GM11168 (cell line): ENCODE data around the gene IL17RD.

Experiments
- in situ Hi-C: fragments of 300-500 bp; cut with MboI; formaldehyde crosslinking; loops from one replicate; pipeline ENCODE4 v1.12.0; 2022; ENCODE audit warnings: low sequenced_read_pairs; ENCODE audit not compliant: unreplicated experiment

Gene IL17RD

GRCh38 chr3:57160076-57160764 lies 4.9 kb downstream of the IL17RD start:
- in situ Hi-C loops, result no loop called here

GRCh38 chr3:57158813-57159738 lies 6.1 kb downstream of the IL17RD start:
- in situ Hi-C loops, result no loop called here

- in situ Hi-C loops, result no loop called here
Measured at GRCh38 chr3:57158325-57158724, 6.8 kb downstream of the IL17RD start.

- in situ Hi-C loops, result no loop called here
Measured at GRCh38 chr3:57157545-57157944, 7.6 kb downstream of the IL17RD start.

- in situ Hi-C loops, result no loop called here
Measured at GRCh38 chr3:57155310-57155643, 9.9 kb downstream of the IL17RD start.

DNA sequence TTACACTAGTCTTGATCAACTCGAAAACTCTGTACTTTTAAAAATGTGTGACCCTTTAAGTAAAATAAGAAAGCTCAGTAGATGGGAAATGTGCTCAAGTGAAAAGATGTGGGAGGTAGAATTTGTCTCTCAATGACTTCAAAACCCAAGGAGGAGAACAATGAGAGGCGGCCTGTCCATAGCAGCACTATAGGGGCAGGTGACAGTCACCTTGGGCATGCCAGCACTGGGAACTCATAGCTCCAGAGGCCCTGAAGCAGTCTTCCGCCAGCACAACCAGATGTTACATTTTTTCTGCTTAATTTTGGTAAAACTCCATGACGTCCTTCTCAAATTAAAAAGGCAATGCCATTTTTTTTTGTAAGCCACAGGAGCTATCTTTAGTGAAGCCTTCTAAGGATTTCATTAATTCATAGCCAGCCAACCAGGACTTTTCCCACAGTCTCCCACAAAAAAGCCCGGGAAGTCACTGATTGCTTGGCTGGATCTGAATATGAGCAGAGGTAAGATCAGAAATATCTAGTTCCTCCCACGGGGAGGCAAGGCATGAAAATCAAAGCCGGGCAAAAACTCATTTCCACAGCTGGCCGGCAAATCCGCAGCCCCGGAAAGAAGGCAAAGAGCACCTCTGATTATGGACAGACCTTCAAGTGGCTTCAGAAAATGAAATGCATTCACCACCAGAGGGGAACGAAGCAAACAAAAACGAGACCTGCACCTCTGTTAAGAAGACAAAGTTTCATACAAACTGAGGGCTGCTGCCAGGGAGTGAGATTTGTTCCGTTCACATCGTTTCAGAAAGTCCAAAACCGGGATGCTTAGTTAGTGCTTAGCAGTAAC lies 10.5 kb downstream of the IL17RD start:
- in situ Hi-C loops, result no loop called here

- in situ Hi-C loops, result no loop called here
Measured at GRCh38 chr3:57152151-57153143, 12.7 kb downstream of the IL17RD start.

DNA sequence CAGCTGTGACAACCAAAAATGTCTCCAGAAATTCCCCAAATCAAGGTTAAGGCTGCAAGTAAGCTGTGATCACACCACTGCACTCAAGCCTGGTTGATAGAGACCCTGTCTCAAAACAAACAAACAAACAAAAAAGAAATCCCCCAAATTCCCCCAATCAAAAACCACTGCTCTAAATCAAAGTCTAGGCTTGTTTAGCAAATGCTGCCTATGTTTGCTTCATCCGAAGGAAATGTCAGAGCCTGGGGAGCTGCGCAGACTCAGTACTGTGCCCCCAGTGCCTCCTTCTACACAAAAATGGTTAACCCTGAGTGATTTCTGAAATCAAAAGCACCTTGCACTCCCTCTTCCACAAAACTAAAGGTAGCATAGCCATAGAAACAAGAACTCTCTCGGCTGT lies 13.4 kb downstream of the IL17RD start:
- in situ Hi-C loops, result no loop called here

- in situ Hi-C loops, result no loop called here
Measured at GRCh38 chr3:57151021-57151449, 14.1 kb downstream of the IL17RD start.

- in situ Hi-C loops, result no loop called here
Measured at GRCh38 chr3:57150113-57150581, 15.0 kb downstream of the IL17RD start.

DNA sequence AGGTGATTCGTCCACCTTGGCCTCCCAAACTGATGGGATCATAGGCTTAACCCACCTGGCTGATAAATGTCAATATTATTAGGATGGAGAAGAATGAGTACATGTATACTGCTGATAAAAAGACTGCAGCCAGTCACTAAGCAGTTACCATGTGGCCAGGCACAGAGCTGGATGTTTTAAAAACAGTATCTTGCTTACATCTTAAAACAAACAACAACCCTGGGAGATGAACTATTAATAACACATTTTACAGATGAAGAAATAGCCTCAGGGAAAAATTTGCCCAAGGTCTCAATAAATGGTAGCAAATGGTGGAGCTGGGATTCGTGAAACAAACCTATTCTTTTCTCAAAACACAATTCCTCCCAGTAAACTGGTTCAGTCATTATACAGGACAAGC lies 18.1 kb downstream of the IL17RD start:
- in situ Hi-C loops, result no loop called here

DNA sequence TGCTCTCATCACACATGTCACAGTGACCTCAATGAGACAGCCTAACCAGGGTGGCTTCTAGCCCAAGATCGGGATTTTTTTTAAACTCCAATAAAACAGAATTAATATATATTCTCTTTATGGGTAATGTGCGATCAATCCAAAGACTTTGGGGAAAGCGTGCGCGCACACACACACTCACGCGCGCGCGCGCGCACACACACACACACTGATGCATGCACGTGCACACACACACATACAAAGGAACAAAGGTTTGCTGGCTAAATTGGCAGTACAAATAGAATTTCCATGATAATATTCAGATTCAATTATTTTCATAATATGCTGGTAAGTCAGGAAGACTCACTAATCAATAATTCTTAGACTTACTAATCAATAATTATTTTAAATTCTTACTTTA lies 19.3 kb downstream of the IL17RD start:
- in situ Hi-C loops, result no loop called here

- in situ Hi-C loops, result no loop called here
Measured at GRCh38 chr3:57144952-57145351, 20.2 kb downstream of the IL17RD start.

DNA sequence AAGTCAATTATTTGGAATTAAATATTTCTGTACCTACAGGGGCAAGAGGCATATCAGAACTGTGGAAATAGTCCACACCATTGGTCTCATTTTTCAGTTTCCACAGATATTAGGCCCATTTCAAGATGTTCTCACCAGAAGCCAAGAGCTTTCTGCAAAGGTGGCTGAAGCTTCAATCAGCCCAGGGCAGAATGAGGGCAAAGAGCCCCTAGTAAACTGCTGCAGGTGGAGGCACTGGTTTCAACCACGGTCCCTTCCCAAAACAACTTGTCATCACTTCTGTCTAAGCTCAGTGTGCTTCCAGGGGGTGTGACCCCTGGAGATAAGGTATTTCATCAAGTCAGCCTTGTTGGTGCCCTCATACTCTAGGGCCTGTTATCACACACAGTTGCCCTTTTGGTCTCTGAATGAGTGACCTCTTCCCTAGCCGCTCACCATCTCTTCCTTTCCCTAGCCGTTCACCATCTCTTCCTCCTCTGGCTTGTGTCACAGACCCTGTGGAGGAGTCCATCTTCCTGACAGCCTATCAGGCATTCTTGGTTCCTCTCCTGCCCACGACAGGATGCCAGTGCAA lies 21.2 kb downstream of the IL17RD start:
- in situ Hi-C loops, result no loop called here

DNA sequence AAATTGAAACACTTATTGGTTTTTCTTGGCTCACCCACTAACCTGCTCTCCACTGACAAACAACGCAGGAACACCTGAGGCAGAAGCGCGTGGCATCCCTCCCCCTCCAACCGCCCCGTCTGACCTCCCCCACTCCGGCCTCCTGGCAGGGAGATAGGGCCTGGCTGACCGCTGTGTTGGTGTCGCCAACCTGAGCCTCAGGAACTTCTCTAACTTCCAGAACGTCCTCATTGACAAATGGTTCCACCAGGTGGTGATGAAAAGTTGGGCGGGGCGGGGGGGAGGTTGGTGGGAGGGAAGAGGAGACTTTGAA lies 22.8 kb downstream of the IL17RD start:
- in situ Hi-C loops, result no loop called here

- in situ Hi-C loops, result no loop called here
Measured at GRCh38 chr3:57141719-57142410, 23.3 kb downstream of the IL17RD start.

GRCh38 chr3:57140894-57141293 lies 24.3 kb downstream of the IL17RD start:
- in situ Hi-C loops, result no loop called here

DNA sequence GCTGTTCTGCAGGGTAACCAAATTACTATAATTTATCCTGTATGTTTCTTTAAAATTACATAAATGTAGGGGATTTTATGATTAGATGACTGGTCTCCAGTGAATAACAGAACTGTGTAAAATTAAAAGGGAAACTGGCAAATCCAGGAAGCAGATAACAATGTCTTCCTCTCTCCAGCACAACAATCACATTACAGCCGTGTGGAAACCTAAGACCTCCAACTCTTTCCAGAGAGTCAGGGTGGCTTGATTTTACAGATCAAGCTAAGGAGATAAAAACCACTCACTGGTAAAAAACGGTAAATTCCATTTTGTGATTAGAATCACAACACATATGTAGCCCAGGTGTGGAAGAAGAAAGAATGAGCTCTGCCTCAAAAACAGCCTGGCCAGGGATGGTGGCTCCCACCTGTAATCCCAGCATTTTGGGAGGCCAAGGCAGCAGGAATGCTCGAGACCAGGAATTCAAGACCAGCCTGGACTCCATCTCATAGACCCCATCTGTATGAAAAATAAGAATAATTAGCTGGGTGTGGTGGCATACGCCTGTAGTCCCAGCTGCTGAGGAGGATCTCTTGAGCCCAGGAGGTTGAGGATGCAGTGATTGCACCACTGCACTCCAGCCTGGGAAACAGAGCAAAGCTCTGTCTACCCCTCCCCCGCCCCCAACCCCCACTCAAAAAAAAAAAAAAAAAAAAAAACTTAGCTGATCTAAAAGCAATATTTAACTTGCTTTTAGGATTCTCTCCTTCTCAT lies 29.0 kb downstream of the IL17RD start:
- in situ Hi-C loops, result no loop called here
